ENCODE data around the gene FCF1. TPM values are rescaled to one million over a fixed set of nuclear protein-coding genes. Genes with fewer than 3 reads are reported as not detected.
"Not testable (repeated sequence)": the region's sequence is repeated elsewhere in the genome, so short reads cannot be mapped to it uniquely, and the experiment has no call there.

The FCF1 gene
- total RNA-seq, 2 donors from 2014 or later, result 45.2 to 55.8 TPM

- Mint-ChIP-seq H3K36me3 (peaks cover 16% of the 10 kb centered on the region), H3K4me1 (ENCODE audit: low read depth in 2 of 2) (peaks cover 33 to 48% of the 10 kb centered on the region in 2 donors), H3K27ac (peak overlapping the region; percentile 86 to 97), H3K4me3 (peak overlapping the region; percentile 97), H3K27me3 (no peaks in the 10 kb centered on the region), H3K9me3 (no peaks in the 10 kb centered on the region)
- no peak for ATAC-seq
- no peak for DNase-seq (ENCODE audit: low spot score)
Measured at GRCh38 chr14:74711651-74712050, 1.3 kb upstream of the FCF1 start.

DNA sequence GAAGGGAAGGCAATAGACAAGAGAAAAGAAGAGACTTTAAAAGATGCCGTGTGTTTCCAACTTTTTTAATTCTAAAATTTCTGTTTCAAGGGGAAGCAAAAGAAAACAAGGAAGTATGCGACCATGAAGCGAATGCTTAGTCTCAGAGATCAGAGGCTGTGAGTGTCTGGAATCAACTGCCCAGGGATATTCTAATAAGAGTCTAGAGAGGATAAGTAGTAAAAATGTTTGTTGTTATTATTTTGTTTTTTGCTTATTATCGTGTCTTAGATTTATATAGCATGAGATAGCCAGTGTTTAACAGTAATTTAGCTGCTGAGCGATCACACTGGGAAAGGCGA, 421 bp downstream of the FCF1 start:
- no peak for DNase-seq (ENCODE audit: low spot score)
- H3K4me3 Mint-ChIP-seq, result peak overlapping the region; percentile 97
- H3K27me3 Mint-ChIP-seq, result no peaks in the 10 kb centered on the region
- H3K4me1 Mint-ChIP-seq (ENCODE audit: low read depth in 2 of 2), result peaks cover 30 to 47% of the 10 kb centered on the region in 2 donors
- H3K27ac Mint-ChIP-seq, result peak overlapping the region; percentile 86 to 97
- H3K36me3 Mint-ChIP-seq, result peaks cover 24% of the 10 kb centered on the region
- no peak for ATAC-seq
- H3K9me3 Mint-ChIP-seq, result no peaks in the 10 kb centered on the region

DNA sequence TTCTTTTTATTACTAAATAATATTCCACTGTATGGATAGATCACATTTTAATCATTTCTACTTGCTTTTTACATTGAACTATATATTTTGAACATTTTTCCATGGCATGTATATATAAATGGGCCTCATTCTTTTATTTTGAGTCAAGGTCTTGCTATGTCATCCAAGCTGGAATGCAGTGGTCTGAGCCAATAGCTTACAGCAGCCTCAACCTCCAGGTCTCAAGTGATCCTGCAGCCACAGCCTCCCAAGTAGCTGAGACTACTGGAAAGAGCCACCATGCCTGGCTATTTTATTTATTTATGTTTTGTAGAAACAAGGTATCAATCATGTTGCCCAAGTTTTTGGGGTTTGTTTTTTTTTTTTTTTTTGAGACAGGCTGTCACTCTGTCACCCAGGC, 7.6 kb downstream of the FCF1 start:
- peaks cover 1 to 5% of the 10 kb centered on the region in 2 donors for H3K4me1 Mint-ChIP-seq (ENCODE audit: low read depth in 2 of 2)
- H3K36me3 Mint-ChIP-seq, result peaks cover 21% of the 10 kb centered on the region
- DNase-seq (ENCODE audit: low spot score) (no peak), ATAC-seq (no peak)
- H3K27me3 Mint-ChIP-seq, result no peaks in the 10 kb centered on the region
- H3K9me3 Mint-ChIP-seq, result no peaks in the 10 kb centered on the region
- no peak overlapping the region for H3K4me3 Mint-ChIP-seq
- H3K27ac Mint-ChIP-seq, result no peak overlapping the region

DNA sequence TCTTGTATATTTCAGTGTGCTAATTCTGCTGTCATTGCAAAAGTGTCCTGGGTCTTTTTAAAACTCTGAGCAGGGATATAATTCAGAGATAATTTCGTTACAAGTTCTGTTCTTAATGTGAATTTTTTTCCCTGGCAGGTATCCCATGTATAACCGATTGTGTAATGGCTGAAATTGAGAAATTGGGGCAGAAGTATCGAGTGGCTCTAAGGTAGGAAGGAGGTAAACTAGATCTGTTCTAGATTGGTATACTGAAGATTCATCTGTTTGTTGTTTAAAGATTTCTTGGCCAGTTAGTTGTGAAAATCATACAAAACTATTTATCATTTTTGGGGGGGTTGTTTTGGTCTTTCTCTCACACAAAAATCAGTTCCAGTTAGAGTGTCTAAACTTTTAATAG, 10.2 kb downstream of the FCF1 start:
- H3K4me1 Mint-ChIP-seq (ENCODE audit: low read depth in 2 of 2), result no peaks in the 10 kb centered on the region
- H3K4me3 Mint-ChIP-seq, result no peak overlapping the region
- H3K27ac Mint-ChIP-seq, result no peak overlapping the region
- H3K36me3 Mint-ChIP-seq, result peaks cover 8% of the 10 kb centered on the region
- H3K9me3 Mint-ChIP-seq, result no peaks in the 10 kb centered on the region
- DNase-seq (ENCODE audit: low spot score) (no peak), ATAC-seq (no peak)
- no peaks in the 10 kb centered on the region for H3K27me3 Mint-ChIP-seq

DNA sequence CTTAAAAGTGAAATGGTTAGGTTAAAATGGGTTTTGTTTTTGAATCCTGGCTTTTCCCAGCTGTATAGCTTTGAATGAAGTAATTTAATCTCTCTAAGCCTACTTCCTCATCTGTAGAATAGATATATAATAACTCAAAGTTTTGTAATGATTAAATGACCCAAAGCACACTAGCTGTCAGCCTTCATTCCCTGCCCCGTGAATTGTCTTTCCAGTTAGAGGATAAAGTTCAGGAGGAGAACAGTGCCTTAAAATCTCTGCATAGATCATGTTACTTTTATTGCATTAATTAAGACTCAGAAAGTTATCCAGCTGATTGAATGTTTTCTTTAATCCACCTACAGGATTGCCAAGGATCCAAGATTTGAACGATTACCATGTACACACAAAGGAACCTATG, 19.4 kb downstream of the FCF1 start:
- DNase-seq (ENCODE audit: low spot score), result no peak
- ATAC-seq, result no peak
- Mint-ChIP-seq H3K4me3 (no peak overlapping the region), H3K27ac (no peak overlapping the region), H3K36me3 (peaks cover 21% of the 10 kb centered on the region), H3K9me3 (no peaks in the 10 kb centered on the region), H3K4me1 (ENCODE audit: low read depth in 2 of 2) (peaks cover 0 to 3% of the 10 kb centered on the region in 2 donors), H3K27me3 (no peaks in the 10 kb centered on the region)

DNA sequence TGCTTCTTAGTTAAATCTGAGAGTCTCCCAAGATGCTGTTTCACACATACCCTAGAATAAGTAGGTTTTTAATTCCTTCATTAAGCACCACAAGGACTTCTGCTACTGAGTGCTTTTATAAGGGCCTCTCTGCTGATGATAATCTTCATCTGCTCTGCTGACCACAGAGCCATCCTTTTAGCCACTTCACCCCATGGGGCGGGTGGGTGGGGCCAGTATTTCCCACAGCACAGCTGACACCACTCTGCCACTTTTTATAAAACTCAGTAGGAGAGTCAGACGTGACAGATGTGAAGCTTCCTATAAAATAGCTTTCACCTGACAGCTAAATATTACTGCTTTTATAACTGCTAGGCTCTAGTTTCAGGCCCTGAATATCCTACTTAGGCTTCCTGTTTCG, 20.3 kb downstream of the FCF1 start:
- Mint-ChIP-seq H3K4me1 (ENCODE audit: low read depth in 2 of 2) (peaks cover 0 to 3% of the 10 kb centered on the region in 2 donors), H3K4me3 (no peak overlapping the region), H3K9me3 (no peaks in the 10 kb centered on the region), H3K27ac (no peak overlapping the region), H3K27me3 (no peaks in the 10 kb centered on the region), H3K36me3 (peaks cover 21% of the 10 kb centered on the region)
- ATAC-seq, result no peak
- DNase-seq (ENCODE audit: low spot score), result no peak

DNA sequence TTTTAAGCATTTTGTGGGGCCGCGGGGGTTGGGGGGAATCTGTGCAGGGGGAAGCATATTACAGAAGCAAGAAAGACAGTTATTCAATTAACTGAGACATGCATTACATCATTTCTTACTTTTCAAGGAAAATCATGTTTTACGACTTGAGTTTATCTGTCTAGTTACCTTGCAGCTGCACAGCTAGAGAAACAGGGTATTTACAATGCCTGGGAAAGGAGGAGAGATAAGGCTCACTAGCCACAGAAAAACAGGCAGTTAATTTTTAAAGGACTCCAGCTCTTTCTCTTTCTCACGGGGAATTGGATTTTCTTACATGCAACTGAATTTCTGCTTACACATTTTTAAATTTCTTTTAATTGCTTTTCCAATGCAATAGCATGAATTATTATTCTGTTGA, 22.2 kb downstream of the FCF1 start:
- H3K4me3 Mint-ChIP-seq, result no peak overlapping the region
- H3K36me3 Mint-ChIP-seq, result peaks cover 15% of the 10 kb centered on the region
- H3K4me1 Mint-ChIP-seq (ENCODE audit: low read depth in 2 of 2), result no peaks in the 10 kb centered on the region
- H3K9me3 Mint-ChIP-seq, result no peaks in the 10 kb centered on the region
- no peaks in the 10 kb centered on the region for H3K27me3 Mint-ChIP-seq
- ATAC-seq (no peak), DNase-seq (ENCODE audit: low spot score) (no peak)
- H3K27ac Mint-ChIP-seq, result no peak overlapping the region

- Mint-ChIP-seq H3K4me3 (no peak overlapping the region), H3K27ac (no peak overlapping the region), H3K9me3 (no peaks in the 10 kb centered on the region), H3K4me1 (ENCODE audit: low read depth in 2 of 2) (no peaks in the 10 kb centered on the region), H3K36me3 (peaks cover 15% of the 10 kb centered on the region), H3K27me3 (no peaks in the 10 kb centered on the region)
- DNase-seq (ENCODE audit: low spot score) (no peak), ATAC-seq (no peak)
Measured at GRCh38 chr14:74737753-74738325, 24.9 kb downstream of the FCF1 start.

GRCh38 chr14:74739293-74740030, 26.5 kb downstream of the FCF1 start:
- H3K36me3 Mint-ChIP-seq, result peaks cover 6% of the 10 kb centered on the region
- H3K27me3 Mint-ChIP-seq, result no peaks in the 10 kb centered on the region
- H3K4me1 Mint-ChIP-seq (ENCODE audit: low read depth in 2 of 2), result no peaks in the 10 kb centered on the region
- no peak overlapping the region for H3K4me3 Mint-ChIP-seq
- DNase-seq (ENCODE audit: low spot score) (no peak), ATAC-seq (no peak)
- no peak overlapping the region for H3K27ac Mint-ChIP-seq
- no peaks in the 10 kb centered on the region for H3K9me3 Mint-ChIP-seq

DNA sequence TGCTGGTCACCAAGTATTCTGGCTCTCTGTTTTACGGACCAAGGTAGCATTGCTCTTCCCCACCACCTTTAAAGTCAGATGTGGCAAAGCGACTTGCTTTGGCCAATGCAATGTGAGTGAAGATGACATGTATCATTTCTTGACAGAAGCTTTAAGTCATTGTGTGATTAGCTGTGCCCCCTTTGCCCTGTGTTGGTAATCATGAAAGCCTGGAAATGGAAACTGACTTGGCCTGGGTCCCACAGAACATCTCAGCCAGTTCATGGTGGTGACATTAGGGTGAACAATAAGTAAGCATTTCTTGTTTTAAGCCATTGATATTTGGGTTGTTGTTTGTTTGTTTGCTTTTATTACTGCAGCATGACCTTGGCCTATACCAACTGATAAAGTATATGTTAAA, 34.3 kb downstream of the FCF1 start:
- Mint-ChIP-seq H3K4me1 (ENCODE audit: low read depth in 2 of 2) (no peaks in the 10 kb centered on the region), H3K27ac (no peak overlapping the region), H3K36me3 (peaks cover 6% of the 10 kb centered on the region), H3K4me3 (no peak overlapping the region), H3K27me3 (no peaks in the 10 kb centered on the region), H3K9me3 (peaks cover 4% of the 10 kb centered on the region)
- ATAC-seq, result no peak
- no peak for DNase-seq (ENCODE audit: low spot score)

DNA sequence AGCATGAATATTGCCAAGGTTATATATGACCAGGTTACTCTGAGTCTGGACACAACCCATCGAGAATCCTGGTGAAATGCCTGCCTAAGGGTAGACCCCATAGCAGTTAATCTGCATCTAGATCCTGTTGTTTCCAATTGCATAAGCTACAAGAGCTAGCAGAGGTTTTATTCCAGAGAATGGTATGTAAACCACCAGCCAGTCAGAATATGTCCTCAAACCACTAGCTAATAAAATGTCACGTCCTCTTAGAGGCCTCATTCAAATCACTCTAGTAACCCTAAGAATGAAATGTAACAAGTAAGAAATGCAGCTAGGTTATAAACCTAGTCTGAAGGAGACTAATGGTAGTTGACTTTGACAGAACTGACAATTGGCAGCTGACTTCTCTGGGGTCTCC, 41.2 kb downstream of the FCF1 start:
- DNase-seq (ENCODE audit: low spot score) (no peak), ATAC-seq (no peak)
- peaks cover 19% of the 10 kb centered on the region for H3K36me3 Mint-ChIP-seq
- no peak overlapping the region for H3K27ac Mint-ChIP-seq
- peaks cover 8% of the 10 kb centered on the region for H3K9me3 Mint-ChIP-seq
- H3K27me3 Mint-ChIP-seq, result no peaks in the 10 kb centered on the region
- H3K4me3 Mint-ChIP-seq, result no peak overlapping the region
- no peaks in the 10 kb centered on the region for H3K4me1 Mint-ChIP-seq (ENCODE audit: low read depth in 2 of 2)

- no peak for ATAC-seq
- no peak overlapping the region for H3K27ac Mint-ChIP-seq
- peaks cover 19% of the 10 kb centered on the region for H3K36me3 Mint-ChIP-seq
- no peak for DNase-seq (ENCODE audit: low spot score)
- no peaks in the 10 kb centered on the region for H3K27me3 Mint-ChIP-seq
- no peak overlapping the region for H3K4me3 Mint-ChIP-seq
- H3K4me1 Mint-ChIP-seq (ENCODE audit: low read depth in 2 of 2), result no peaks in the 10 kb centered on the region
- peaks cover 8% of the 10 kb centered on the region for H3K9me3 Mint-ChIP-seq
Measured at GRCh38 chr14:74754899-74755298, 42.0 kb downstream of the FCF1 start.

- Mint-ChIP-seq H3K27ac (no peak overlapping the region), H3K27me3 (no peaks in the 10 kb centered on the region), H3K36me3 (peaks cover 19% of the 10 kb centered on the region), H3K4me3 (no peak overlapping the region), H3K9me3 (peaks cover 8% of the 10 kb centered on the region), H3K4me1 (ENCODE audit: low read depth in 2 of 2) (no peaks in the 10 kb centered on the region)
- ATAC-seq, result no peak
- no peak for DNase-seq (ENCODE audit: low spot score)
Measured at GRCh38 chr14:74756326-74756725, 43.4 kb downstream of the FCF1 start.

DNA sequence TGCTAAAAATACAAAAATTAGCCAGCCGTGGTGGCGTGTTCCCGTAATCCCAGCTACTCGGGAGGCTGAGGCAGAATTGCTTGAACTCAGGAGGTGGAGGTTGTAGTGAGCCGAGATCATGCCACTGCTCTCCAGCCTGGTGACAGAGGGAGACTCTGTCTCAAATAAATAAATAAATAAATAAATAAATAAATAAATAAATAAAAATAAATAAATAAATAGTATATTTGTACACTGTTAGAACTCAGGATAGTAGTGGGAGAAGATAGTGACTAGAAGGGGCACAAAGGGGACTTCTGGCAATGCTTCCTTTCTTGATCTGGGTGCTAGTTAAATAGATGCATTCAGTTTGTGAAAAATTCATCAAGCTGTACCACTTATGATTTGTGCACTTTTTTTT, 45.6 kb downstream of the FCF1 start:
- DNase-seq (ENCODE audit: low spot score); H3K9me3 Mint-ChIP-seq; H3K4me1 Mint-ChIP-seq (ENCODE audit: low read depth in 2 of 2); H3K4me3 Mint-ChIP-seq; ATAC-seq; H3K36me3 Mint-ChIP-seq; H3K27ac Mint-ChIP-seq; H3K27me3 Mint-ChIP-seq: not testable (repeated sequence)

All from natural killer cell treated with Interleukin-12 subunit alpha and Interleukin-12 subunit beta and Interleukin-15 and Interleukin-18, amount 100 ng/mL, for 72 hours (primary cell).